CMK (cell line): Measurements from ENCODE around the gene RAI1.

ENCODE experiments used
- DNase-seq: peaks from one replicate; pipeline ENCODE4 v3.0.0-alpha.2; 2010; ENCODE audit warnings: low read depth

The RAI1 gene

GRCh38 chr17:17830740-17831207 lies 149.5 kb downstream of the RAI1 start:
- DNase-seq = no peak

DNA sequence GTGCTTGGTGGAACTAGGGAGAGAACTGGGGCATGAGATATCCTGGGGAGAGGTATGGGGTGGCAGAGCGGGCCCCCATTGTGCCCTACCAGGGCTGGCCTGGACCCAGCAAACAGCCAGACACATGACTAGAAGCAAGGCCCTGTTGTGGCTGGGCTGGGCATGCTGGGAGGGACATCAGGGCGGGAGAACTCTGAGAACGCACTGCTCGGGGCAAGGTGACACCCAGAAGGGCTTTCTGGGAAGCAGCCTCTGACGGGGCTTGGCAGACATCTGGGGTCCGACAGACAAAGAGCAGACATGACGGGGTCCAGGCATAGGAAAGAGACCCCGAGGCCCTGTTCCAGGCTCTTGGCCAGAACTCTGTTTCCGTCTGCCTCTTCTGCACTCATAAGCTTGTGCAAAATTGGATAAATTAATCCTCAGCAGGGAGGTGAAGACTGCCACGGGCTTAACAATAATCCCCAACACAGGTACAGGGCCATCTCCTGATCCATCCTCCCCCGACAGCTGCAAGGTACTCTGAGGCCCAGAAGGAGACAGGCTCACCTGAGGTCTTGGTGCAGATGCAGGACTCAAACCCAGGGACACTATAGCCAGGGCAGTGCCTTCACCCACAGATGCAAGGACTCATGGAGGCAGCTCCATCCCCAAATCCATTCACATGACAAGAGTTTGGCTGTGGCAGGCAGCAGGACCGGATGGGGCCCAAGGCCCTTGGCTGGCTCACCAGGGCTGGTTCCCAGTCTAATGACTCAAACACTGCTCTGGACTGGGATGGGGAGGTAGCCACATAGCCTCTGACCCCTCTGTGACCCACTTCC lies 150.2 kb downstream of the RAI1 start:
- DNase-seq = no peak

- no peak for DNase-seq
These were observed 150.7 kb downstream of the RAI1 start for GRCh38 chr17:17832032-17832363.

DNA sequence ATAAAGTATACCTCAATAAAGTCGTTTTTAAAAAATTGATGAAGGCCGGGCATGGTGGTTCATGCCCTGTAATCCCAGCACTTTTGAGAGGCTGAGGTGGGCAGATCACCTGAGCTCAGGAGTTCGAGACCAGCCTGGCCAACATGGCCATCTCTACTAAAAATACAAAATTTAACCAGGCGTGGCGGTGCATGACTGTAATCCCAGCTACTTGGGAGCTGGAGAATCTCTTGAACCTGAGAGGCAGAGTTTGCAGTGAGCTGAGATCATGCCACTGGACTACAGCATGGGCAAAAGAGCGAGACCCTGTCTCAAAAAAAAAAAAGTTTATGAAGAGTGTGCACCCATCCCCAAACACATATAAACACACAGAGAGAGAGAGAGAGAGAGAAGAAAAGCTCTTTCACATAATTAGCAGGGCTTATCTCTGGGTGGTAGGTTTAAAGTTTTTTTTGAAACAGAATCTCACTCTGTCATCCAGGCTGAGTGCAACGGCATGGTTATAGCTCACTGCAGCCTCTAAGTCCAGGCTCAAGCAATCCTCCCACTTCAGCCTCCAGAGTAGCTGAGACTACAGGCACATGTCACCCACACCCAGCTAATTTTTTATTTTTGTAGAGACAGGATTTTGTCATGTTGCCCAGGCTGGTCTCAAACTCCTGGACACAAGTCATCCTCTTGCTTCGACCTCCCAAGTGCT lies 152.6 kb downstream of the RAI1 start:
- no peak for DNase-seq

GRCh38 chr17:17834974-17835373 lies 153.7 kb downstream of the RAI1 start:
- DNase-seq = no peak

DNA sequence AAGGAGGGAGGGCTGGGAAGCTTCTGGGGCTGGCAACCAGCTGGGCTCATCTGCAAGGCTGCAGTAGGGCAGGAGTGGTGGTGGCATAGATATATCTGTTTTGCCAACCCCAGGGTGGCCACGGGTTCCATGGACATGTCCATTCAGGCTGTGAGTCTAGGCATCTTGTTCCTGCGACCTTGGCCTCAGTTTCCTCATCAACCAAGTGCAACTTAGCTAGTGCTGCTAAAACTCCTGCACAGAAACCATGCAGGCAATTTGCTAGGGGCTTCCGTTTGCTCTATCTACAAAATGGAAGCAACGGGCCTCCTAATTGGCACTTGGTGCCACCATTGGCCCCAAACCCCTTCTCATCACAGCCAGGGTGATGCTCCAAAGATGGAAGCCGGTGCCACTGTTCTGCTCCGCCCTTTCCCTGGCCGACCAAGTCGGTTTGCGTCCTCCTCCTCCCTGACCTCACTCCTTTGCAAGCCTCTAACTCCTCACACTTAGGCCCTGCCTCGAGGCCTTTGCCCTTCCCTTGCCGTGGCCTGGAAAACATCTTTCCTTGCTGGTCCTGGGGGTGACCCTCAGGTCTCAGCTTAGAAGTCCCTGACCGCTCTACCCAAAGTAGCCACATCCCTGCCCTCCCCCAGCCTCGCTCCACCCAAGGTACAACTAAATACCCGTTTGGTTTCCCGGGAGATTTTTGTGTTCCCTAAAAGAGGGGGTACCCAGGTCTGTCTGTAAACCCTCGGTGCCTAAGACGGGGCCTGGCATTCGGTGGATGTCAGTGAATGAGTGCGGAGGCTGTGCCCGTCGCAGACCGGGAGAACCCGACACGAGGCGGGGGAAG lies 154.4 kb downstream of the RAI1 start:
- no peak for DNase-seq

DNA sequence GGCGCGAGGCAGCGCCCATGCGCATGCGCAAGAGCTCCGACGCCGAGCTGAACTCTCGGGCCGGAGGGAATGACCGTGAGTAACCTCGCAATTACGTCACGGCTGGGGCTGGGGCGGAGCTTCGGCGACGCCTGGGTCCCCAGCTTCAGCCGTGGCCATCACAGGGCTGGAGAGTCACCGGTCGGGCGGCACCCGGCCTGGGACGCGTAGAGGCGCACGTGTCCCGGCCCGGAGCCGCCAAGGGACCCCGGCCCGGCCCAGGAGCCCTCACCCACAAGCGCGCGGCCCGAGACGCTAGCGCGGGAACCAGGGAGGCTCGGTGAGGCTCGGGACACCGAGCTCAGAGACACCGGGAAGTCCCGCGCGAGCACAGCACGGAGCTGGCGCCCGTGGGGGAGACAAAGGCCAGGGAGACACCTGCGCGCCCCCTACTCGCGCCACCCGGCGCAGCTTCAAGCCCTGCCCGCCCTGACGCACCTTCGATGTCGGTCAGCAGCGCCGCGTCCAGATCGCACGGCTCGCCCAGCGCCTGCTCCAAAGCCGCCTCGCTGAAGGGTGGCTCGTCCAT lies 155.1 kb downstream of the RAI1 start:
- DNase-seq = peak; percentile 92

- DNase-seq = peak; percentile 67
These were observed 155.6 kb downstream of the RAI1 start, which contains the start of gene SREBF1 for GRCh38 chr17:17836818-17837379. SREBF1 (minus strand) TSS chr17:17836986; CDS start chr17:17836817, 169 bp downstream.

DNA sequence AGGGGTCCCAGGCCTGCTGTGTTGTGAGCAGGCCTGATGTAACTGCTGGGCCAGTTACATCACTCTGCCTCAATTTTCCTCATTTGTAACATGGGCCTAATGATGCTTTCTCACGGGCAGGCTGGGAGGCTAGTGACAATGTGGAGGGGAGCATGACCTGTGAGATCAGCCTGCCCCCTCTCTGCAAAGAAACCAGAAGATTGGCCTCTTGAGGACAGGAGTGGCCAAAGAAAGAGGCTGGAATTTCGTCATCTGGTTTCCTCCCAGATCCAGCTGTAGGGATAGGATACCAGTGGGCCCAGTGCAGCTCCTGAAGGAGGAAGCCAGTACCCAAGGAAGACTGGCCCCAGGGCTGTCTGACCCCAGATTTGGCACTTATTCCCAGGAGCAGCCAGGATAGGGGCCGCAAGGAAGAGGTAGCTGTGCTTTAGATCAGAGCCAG lies 156.1 kb downstream of the RAI1 start:
- DNase-seq = no peak

GRCh38 chr17:17837966-17838962 lies 157.0 kb downstream of the RAI1 start:
- peak; percentile 87 for DNase-seq

GRCh38 chr17:17839791-17840707 lies 158.8 kb downstream of the RAI1 start:
- DNase-seq = peak; percentile 88

GRCh38 chr17:17840751-17841591 lies 159.7 kb downstream of the RAI1 start:
- DNase-seq = no peak

DNA sequence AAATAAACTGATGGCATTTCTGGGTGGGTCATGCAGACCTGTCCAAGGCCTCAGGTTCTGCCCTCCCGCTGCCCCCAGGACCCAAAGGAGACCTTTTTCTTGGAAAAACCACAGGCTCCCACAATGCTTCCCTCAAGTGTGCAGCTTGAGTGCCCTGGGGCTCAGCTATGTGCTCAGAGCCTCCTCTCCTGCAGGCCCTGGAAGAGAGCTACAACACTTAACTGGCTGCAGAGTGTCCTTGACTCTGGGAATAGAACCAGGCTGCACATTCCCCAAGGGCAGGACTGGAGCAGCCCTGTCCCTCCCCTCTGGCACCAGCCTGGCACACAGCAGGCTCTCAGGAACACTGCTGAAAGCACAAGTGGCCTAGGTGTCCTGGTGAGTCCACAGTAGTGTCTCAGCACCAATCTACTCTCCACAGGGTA lies 160.4 kb downstream of the RAI1 start:
- DNase-seq = no peak

- no peak for DNase-seq
These were observed 161.0 kb downstream of the RAI1 start for GRCh38 chr17:17842111-17842876.

- DNase-seq = no peak
These were observed 161.8 kb downstream of the RAI1 start for GRCh38 chr17:17843096-17843495.

DNA sequence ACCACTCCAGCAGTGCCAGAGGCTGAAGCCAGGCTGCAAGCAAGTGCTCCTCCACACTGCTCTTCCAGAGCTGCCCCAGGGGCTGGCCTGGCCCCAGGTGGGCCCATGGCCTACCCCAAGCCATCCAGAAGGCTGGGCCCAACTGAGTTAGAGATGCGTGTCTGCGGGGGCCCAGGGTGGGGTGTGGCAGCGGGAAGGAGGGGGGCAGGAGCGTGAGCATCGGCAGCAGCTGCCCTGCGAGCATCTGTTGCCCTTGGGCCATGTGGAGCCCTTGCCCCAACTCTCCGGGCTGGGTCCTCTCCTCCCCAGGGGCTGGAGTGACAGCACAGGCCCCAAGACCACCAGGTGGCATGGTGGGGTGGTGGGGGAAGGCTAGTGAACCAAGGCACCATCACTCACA lies 162.8 kb downstream of the RAI1 start:
- no peak for DNase-seq

DNA sequence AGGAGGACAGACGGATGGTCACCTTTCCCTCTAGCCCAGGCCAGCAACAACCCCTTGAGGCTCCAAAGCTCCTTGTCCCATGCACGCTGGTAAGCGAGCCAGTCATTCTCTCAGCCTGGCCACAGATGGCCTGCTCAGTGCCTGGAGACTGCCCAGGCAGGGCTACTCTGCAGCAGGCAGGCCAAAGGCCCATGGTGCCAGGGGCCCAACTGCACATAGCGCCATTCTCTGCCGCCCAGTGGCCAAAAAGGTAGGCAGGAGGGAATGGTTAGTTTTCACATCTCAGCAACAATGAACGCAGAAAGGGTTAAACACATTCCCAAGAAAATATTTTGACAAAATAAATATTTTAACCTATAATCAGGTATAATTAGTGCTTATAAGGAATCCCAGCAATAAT lies 163.2 kb downstream of the RAI1 start:
- no peak for DNase-seq
